KMS-11 (cell line): ENCODE results near the gene FEM1B.

ENCODE experiments used
- H2AFZ ChIP-seq: fragments of 200-600 bp; sonication (generic); 2 replicates; pipeline ENCODE4 v1.6.1; 2016; ENCODE audit warnings: antibody characterized with exemption, mixed run types, low read depth
- H3K27ac ChIP-seq: fragments of 200-600 bp; sonication (generic); 2 replicates; pipeline ENCODE4 v1.6.1; 2016; ENCODE audit warnings: mild to moderate bottlenecking, mixed run types
- H3K27me3 ChIP-seq: fragments of 200-600 bp; sonication (generic); 2 replicates; pipeline ENCODE4 v1.6.1; 2017; ENCODE audit warnings: mild to moderate bottlenecking, low read depth, mixed run types, moderate library complexity; ENCODE audit not compliant: insufficient read depth
- H3K36me3 ChIP-seq: fragments of 200-600 bp; sonication (generic); 2 replicates; pipeline ENCODE4 v1.6.1; 2017; ENCODE audit warnings: mild to moderate bottlenecking, mixed run types; ENCODE audit not compliant: insufficient read depth
- H3K4me1 ChIP-seq: fragments of 200-600 bp; sonication (generic); 2 replicates; pipeline ENCODE4 v1.6.1; 2016; ENCODE audit warnings: mild to moderate bottlenecking, low read depth, mixed run types; ENCODE audit not compliant: poor library complexity, severe bottlenecking
- H3K4me2 ChIP-seq: fragments of 200-600 bp; sonication (generic); 2 replicates; pipeline ENCODE4 v1.7.0; 2016; ENCODE audit warnings: mild to moderate bottlenecking, mixed run types
- H3K4me3 ChIP-seq: fragments of 200-600 bp; sonication (generic); IDR thresholded peaks from 2 replicates; pipeline ENCODE4 v1.6.1; 2017; ENCODE audit warnings: low read depth, low read length, mixed read lengths; ENCODE audit not compliant: insufficient read depth
- H3K79me2 ChIP-seq: fragments of 200-600 bp; sonication (generic); 2 replicates; pipeline ENCODE4 v1.6.1; 2016; ENCODE audit warnings: low read depth, mixed run types; ENCODE audit not compliant: insufficient read depth
- H3K9ac ChIP-seq: fragments of 200-600 bp; sonication (generic); 2 replicates; pipeline ENCODE4 v1.6.1; 2016; ENCODE audit warnings: mild to moderate bottlenecking, mixed run types
- H4K20me1 ChIP-seq: fragments of 200-600 bp; sonication (generic); 2 replicates; pipeline ENCODE4 v1.6.1; 2016; ENCODE audit warnings: mild to moderate bottlenecking, mixed run types; ENCODE audit not compliant: insufficient read depth
- TF ChIP-seq, protein P1 (sequence below): fragments of 200-600 bp; sonication (generic); conservative IDR thresholded peaks from 2 replicates; pipeline ENCODE4 v1.6.1; 2017; ENCODE audit warnings: low read depth, mild to moderate bottlenecking, antibody characterized with exemption, low read length, moderate library complexity, mixed read lengths

Gene FEM1B

DNA sequence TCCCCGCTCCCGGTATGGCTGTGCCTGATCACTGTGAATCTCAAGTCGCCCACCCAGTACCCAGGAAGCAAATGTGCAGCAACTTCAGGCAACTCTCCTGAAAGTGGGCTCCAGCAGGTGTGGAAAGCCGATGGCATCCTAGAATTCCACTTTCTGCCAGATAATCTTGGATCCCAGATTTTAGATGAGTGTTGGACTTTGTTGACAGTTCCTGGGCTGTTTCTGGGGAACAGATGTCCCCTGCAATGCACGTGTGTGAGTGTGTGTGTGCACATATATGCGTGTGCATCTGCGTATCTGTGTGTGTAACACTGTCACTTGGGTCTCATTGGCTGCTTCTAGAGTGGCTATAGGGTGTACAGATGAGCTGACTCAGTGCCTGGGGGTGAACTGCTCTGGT is 59.0 kb downstream of the FEM1B start:
- TF ChIP-seq, protein P1, sequence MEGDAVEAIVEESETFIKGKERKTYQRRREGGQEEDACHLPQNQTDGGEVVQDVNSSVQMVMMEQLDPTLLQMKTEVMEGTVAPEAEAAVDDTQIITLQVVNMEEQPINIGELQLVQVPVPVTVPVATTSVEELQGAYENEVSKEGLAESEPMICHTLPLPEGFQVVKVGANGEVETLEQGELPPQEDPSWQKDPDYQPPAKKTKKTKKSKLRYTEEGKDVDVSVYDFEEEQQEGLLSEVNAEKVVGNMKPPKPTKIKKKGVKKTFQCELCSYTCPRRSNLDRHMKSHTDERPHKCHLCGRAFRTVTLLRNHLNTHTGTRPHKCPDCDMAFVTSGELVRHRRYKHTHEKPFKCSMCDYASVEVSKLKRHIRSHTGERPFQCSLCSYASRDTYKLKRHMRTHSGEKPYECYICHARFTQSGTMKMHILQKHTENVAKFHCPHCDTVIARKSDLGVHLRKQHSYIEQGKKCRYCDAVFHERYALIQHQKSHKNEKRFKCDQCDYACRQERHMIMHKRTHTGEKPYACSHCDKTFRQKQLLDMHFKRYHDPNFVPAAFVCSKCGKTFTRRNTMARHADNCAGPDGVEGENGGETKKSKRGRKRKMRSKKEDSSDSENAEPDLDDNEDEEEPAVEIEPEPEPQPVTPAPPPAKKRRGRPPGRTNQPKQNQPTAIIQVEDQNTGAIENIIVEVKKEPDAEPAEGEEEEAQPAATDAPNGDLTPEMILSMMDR, result no peak
- Histone ChIP-seq H3K4me2 (no peak overlapping the region), H2AFZ (no peak overlapping the region), H3K4me3 (no peak overlapping the region), H3K79me2 (no peaks in the 10 kb centered on the region), H3K4me1 (no peaks in the 10 kb centered on the region), H3K9ac (no peak overlapping the region), H4K20me1 (no peaks in the 10 kb centered on the region), H3K27me3 (no peaks in the 10 kb centered on the region), H3K36me3 (no peaks in the 10 kb centered on the region), H3K27ac (no peak overlapping the region)

DNA sequence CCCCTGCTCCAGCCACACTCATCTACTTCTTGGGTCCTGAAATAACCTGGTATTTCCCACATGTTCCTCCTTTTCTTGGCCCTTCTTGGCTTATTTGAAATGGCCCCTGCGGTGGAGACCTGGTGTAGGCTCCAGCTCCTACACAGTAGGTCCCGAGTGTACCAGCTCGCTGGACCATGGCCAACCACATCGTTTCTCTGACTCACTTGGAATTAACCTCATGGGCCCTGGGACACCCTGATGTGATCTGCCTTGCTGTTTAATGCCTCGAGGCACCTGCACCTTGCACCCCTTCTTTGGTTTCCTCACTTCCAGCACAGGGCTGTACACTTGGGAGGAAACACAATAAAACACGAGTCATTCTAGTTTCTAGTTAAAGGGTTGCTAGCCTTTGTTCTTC is 60.3 kb downstream of the FEM1B start:
- Histone ChIP-seq H3K36me3 (no peaks in the 10 kb centered on the region), H3K27me3 (no peaks in the 10 kb centered on the region), H4K20me1 (no peaks in the 10 kb centered on the region), H3K9ac (no peak overlapping the region), H3K4me2 (no peak overlapping the region), H3K79me2 (no peaks in the 10 kb centered on the region), H3K4me3 (no peak overlapping the region), H3K27ac (no peak overlapping the region), H2AFZ (no peak overlapping the region), H3K4me1 (no peaks in the 10 kb centered on the region)
- TF ChIP-seq, protein P1, result no peak

DNA sequence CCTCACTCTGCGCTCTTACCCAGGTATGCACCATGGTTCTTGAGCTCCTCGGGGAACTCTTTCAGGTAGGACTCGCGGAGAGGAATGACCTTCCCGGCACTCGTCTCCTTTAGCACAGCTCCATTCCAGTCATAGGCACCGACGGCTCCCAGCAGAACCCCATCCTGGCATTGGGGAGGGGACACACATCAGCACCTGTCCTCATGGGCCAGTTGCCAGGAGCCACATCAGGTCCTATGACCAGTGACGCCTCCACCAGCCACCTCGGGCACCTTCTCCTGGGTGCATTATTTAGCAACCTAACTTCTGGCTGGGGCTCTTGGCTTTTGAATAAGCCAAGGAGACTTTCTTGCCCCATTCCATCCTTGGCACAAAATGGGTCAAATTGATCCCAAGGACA is 61.9 kb downstream of the FEM1B start:
- Histone ChIP-seq H2AFZ (no peak overlapping the region), H3K9ac (no peak overlapping the region), H3K4me1 (no peaks in the 10 kb centered on the region), H3K36me3 (no peaks in the 10 kb centered on the region), H3K4me2 (no peak overlapping the region), H3K27me3 (no peaks in the 10 kb centered on the region), H3K79me2 (no peaks in the 10 kb centered on the region), H3K4me3 (no peak overlapping the region), H3K27ac (no peak overlapping the region), H4K20me1 (no peaks in the 10 kb centered on the region)
- TF ChIP-seq, protein P1, result no peak

DNA sequence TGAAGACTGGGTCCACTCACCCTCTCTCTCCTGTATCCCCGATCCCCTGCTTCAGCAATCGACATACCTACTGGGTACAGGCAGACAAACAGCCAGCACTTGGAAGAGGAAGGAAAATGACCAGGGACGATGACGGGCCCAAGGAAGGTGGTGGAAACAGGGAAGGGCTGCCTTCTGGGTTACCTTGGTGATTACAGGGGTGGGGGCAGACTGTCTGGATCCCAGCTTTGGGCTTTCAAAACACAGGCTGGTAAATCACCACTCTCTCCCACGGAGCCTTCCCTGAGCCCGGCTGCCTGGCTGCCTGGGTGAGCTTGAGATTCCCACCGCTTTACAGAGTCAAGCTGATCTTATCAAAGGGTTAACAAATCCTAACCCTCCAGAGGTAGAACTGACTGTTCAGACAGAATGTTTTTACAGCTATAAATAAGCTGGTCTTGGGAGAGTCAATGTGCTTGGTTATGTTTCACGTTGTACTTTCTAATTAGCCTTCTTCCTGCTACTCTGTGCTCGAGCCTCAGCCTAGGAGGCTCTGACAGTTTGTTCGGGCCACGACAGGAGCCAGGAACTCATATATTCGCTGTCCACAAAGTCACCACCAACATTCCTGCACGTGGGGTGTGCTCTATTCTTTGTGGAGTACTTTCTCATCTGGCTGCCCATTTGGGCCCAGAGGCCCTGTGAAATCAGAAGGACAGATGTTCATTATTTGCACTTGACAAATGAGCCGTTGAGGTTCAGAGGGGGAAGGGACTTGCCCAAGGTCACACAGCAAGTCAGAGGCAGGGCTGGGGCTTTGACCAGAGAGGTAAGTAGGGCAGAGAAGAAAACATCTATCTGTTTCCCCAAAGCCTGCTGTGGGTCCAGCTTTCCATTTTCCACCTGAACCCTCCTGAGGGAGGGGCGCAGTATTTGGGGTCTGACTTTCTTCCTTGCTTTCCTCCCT is 63.5 kb downstream of the FEM1B start:
- Histone ChIP-seq H3K4me2 (no peak overlapping the region), H3K27ac (no peak overlapping the region), H3K79me2 (no peaks in the 10 kb centered on the region), H3K36me3 (no peaks in the 10 kb centered on the region), H2AFZ (no peak overlapping the region), H3K27me3 (no peaks in the 10 kb centered on the region), H3K4me1 (no peaks in the 10 kb centered on the region), H4K20me1 (no peaks in the 10 kb centered on the region), H3K9ac (no peak overlapping the region), H3K4me3 (no peak overlapping the region)
- TF ChIP-seq, protein P1, result no peak
